ENCODE results near the gene CCL27. TPM values are rescaled to one million over a fixed set of nuclear protein-coding genes. Genes with fewer than 3 reads are reported as not detected.

Gene CCL27
- total RNA-seq, 1 experiment from 2014 or later = 0.95 TPM

DNA sequence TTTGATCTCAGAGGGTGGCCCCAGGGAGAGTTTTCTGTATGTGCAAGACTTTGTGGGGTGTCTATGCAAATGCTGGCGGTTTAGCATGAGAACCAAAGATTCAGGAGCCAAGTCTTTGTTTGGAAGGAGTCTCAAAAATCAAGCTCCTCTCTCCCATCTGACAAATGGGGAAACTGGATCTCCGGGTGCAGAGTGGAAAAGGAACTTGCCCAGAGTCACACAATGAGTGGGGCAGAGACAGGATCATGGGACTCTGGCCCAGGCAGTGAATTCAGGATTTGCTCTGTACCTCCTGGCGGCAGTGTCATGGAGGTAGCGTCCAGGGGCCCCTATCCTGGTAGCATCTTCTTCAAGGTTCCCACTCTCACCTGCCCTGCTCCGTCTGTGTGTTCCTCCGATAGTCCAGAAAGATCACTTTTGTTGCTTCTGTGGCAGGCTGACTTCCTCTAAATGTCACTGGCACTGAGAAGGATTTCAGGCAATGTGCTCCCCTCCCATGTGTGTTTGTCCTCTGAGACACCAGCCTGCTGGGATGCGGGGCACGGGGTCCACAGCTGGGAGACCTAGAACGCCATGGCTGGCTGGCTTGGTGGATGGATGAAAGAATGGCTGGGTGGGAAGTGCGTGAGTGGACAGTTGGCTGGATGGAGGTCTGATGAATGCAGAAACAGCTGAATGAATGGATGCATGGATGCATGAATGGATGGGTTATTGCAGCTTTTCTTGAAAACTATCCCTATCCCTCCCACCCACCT lies 25.0 kb upstream of the CCL27 start:
- CTCF ChIA-PET = interaction anchor here (2.9 kb wide), 1 partner anchor 15 kb away, joined by 10 read pairs; no protein-coding TSS in a partner anchor
- no peak overlapping the region for H3K4me3 ChIP-seq (ENCODE audit: low read depth in 2 of 2, low read length in 2 of 2)
- ATAC-seq (no peak), DNase-seq (ENCODE audit: low read depth, low spot score) (no peak)
- intact Hi-C loops (cut with micrococcal nuclease; ENCODE audit: unreplicated experiment) (no loop called here), in situ Hi-C loops (cut with HindIII; ENCODE audit: low pct_unique_long_range_greater_than_20kb, low sequenced_read_pairs) (no loop called here)
- H3K9me3 ChIP-seq (ENCODE audit: control insufficient read depth, insufficient read depth, low read depth, low read length) = no peaks in the 10 kb centered on the region
- no peak overlapping the region for H3K27ac ChIP-seq (ENCODE audit: low read length)
- H3K36me3 ChIP-seq (ENCODE audit: control insufficient read depth, insufficient read depth, low read length) = no peaks in the 10 kb centered on the region
- TF ChIP-seq POLR2AphosphoS5 (IDR thresholded peaks at IDR 0.05; ENCODE audit: low read depth, low read length) (no peak), TCF7L2 (IDR thresholded peaks at IDR 0.05; ENCODE audit: low read depth, low read length) (0 out of 2 replicates have a peak, but pooled peaks have one; percentile 25)
- no peaks in the 10 kb centered on the region for H3K4me1 ChIP-seq (ENCODE audit: control insufficient read depth, insufficient read depth, low read length)
- BruUV-seq (replicated peaks) = no TSS peak
- POLR2A ChIA-PET = no interaction called here
- H3K27me3 ChIP-seq (ENCODE audit: control insufficient read depth, insufficient read depth, low read length) = no peaks in the 10 kb centered on the region

DNA sequence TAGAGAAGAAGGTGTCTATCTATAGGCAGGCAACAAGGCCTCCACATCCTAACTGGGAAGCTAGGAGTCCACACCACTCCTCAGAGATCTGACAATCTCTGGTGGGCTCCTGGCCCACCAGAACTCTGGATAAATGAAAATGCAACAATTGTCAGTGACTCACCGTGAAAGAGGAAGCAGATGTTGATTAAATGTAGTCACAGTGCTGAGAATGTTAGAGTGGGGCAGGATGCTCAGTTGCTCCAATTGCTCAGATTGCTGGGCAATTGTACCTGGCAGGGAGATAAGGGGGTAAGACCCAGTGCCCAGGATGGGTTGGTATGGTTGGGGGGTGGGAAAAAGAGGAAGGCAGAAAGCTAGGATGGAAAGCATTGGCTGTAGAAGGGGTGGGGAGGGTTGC lies 24.3 kb upstream of the CCL27 start:
- DNase-seq (ENCODE audit: low read depth, low spot score) (no peak), ATAC-seq (no peak)
- in situ Hi-C loops (cut with HindIII; ENCODE audit: low pct_unique_long_range_greater_than_20kb, low sequenced_read_pairs) = no loop called here
- no peak overlapping the region for H3K4me3 ChIP-seq (ENCODE audit: low read depth in 2 of 2, low read length in 2 of 2)
- H3K9me3 ChIP-seq (ENCODE audit: control insufficient read depth, insufficient read depth, low read depth, low read length) = no peaks in the 10 kb centered on the region
- ChIA-PET POLR2A (interaction anchor here (0.5 to 0.6 kb wide), 2 partner anchors 21 to 1466 kb away, joined by 4 to 13 read pairs; no protein-coding TSS in a partner anchor), CTCF (interaction anchor here (0.7 to 2.9 kb wide), 2 partner anchors 16 to 27 kb away, joined by 10 read pairs; no protein-coding TSS in a partner anchor)
- no peaks in the 10 kb centered on the region for H3K36me3 ChIP-seq (ENCODE audit: control insufficient read depth, insufficient read depth, low read length)
- H3K27me3 ChIP-seq (ENCODE audit: control insufficient read depth, insufficient read depth, low read length) = no peaks in the 10 kb centered on the region
- H3K27ac ChIP-seq (ENCODE audit: low read length) = no peak overlapping the region
- no peak for TF ChIP-seq POLR2AphosphoS5 (IDR thresholded peaks at IDR 0.05; ENCODE audit: low read depth, low read length)
- no peak for TF ChIP-seq SIN3A (IDR thresholded peaks at IDR 0.05; ENCODE audit: borderline replicate concordance, insufficient read depth, low read depth, low read length)
- TF ChIP-seq TCF7L2 (IDR thresholded peaks at IDR 0.05; ENCODE audit: low read depth, low read length) = no peak
- TF ChIP-seq, protein P1, sequence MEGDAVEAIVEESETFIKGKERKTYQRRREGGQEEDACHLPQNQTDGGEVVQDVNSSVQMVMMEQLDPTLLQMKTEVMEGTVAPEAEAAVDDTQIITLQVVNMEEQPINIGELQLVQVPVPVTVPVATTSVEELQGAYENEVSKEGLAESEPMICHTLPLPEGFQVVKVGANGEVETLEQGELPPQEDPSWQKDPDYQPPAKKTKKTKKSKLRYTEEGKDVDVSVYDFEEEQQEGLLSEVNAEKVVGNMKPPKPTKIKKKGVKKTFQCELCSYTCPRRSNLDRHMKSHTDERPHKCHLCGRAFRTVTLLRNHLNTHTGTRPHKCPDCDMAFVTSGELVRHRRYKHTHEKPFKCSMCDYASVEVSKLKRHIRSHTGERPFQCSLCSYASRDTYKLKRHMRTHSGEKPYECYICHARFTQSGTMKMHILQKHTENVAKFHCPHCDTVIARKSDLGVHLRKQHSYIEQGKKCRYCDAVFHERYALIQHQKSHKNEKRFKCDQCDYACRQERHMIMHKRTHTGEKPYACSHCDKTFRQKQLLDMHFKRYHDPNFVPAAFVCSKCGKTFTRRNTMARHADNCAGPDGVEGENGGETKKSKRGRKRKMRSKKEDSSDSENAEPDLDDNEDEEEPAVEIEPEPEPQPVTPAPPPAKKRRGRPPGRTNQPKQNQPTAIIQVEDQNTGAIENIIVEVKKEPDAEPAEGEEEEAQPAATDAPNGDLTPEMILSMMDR (IDR thresholded peaks at IDR 0.05) = no peak
- TF ChIP-seq, protein P2, sequence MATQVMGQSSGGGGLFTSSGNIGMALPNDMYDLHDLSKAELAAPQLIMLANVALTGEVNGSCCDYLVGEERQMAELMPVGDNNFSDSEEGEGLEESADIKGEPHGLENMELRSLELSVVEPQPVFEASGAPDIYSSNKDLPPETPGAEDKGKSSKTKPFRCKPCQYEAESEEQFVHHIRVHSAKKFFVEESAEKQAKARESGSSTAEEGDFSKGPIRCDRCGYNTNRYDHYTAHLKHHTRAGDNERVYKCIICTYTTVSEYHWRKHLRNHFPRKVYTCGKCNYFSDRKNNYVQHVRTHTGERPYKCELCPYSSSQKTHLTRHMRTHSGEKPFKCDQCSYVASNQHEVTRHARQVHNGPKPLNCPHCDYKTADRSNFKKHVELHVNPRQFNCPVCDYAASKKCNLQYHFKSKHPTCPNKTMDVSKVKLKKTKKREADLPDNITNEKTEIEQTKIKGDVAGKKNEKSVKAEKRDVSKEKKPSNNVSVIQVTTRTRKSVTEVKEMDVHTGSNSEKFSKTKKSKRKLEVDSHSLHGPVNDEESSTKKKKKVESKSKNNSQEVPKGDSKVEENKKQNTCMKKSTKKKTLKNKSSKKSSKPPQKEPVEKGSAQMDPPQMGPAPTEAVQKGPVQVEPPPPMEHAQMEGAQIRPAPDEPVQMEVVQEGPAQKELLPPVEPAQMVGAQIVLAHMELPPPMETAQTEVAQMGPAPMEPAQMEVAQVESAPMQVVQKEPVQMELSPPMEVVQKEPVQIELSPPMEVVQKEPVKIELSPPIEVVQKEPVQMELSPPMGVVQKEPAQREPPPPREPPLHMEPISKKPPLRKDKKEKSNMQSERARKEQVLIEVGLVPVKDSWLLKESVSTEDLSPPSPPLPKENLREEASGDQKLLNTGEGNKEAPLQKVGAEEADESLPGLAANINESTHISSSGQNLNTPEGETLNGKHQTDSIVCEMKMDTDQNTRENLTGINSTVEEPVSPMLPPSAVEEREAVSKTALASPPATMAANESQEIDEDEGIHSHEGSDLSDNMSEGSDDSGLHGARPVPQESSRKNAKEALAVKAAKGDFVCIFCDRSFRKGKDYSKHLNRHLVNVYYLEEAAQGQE (IDR thresholded peaks at IDR 0.05; ENCODE audit: insufficient read depth in 1 of 2, low read depth in 2 of 2, low read length in 1 of 2) = no peak
- H3K4me1 ChIP-seq (ENCODE audit: control insufficient read depth, insufficient read depth, low read length) = no peaks in the 10 kb centered on the region
- BruUV-seq (replicated peaks) = no TSS peak
- intact Hi-C loops (cut with micrococcal nuclease; ENCODE audit: unreplicated experiment) = no loop called here

DNA sequence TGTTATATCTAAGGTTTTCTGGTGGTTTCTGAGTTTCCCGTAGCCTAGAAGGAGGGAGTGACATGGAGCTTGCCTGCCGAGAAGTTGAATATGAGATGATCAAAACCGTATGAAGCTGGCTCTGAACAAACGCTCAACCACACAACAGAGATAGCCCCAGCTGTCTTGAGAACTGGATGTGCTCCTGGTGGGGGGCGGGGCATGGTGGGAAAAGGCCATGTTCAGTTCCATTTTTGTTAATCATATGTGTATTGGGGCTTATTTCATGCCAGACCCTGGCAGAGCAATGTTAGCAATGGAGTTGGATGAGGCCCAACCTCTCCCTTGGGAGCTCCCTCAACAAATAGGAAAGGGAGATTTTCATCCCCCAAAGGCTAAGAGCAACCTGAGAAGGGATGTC lies 23.8 kb upstream of the CCL27 start:
- Histone ChIP-seq H3K9me3 (ENCODE audit: control insufficient read depth, insufficient read depth, low read depth, low read length) (no peaks in the 10 kb centered on the region), H3K4me3 (ENCODE audit: low read depth in 2 of 2, low read length in 2 of 2) (no peak overlapping the region), H3K27me3 (ENCODE audit: control insufficient read depth, insufficient read depth, low read length) (no peaks in the 10 kb centered on the region), H3K27ac (ENCODE audit: low read length) (no peak overlapping the region), H3K36me3 (ENCODE audit: control insufficient read depth, insufficient read depth, low read length) (no peaks in the 10 kb centered on the region), H3K4me1 (ENCODE audit: control insufficient read depth, insufficient read depth, low read length) (no peaks in the 10 kb centered on the region)
- TF ChIP-seq, protein P1 (IDR thresholded peaks at IDR 0.05) = no peak
- TF ChIP-seq TCF7L2 (IDR thresholded peaks at IDR 0.05; ENCODE audit: low read depth, low read length) (no peak), SIN3A (IDR thresholded peaks at IDR 0.05; ENCODE audit: borderline replicate concordance, insufficient read depth, low read depth, low read length) (no peak), POLR2AphosphoS5 (IDR thresholded peaks at IDR 0.05; ENCODE audit: low read depth, low read length) (no peak)
- TF ChIP-seq, protein P2 (IDR thresholded peaks at IDR 0.05; ENCODE audit: insufficient read depth in 1 of 2, low read depth in 2 of 2, low read length in 1 of 2) = no peak
- in situ Hi-C loops (cut with HindIII; ENCODE audit: low pct_unique_long_range_greater_than_20kb, low sequenced_read_pairs) = no loop called here
- ChIA-PET POLR2A (interaction anchor here (0.5 to 0.6 kb wide), 2 partner anchors 21 to 1466 kb away, joined by 4 to 13 read pairs; no protein-coding TSS in a partner anchor), CTCF (interaction anchor here (0.7 to 2.9 kb wide), 2 partner anchors 16 to 28 kb away, joined by 10 read pairs; no protein-coding TSS in a partner anchor)
- no TSS peak for BruUV-seq (replicated peaks)
- no peak for DNase-seq (ENCODE audit: low read depth, low spot score)
- ATAC-seq = no peak
- intact Hi-C loops (cut with micrococcal nuclease; ENCODE audit: unreplicated experiment) = no loop called here

Measured in Panc1 (cell line).